Measurements from ENCODE around the gene ZMIZ1. TPM values are rescaled to one million over a fixed set of nuclear protein-coding genes. Genes with fewer than 3 reads are reported as not detected.

Gene ZMIZ1
- total RNA-seq, 2 donors from 2014 or later = 27.2 to 42.2 TPM

- intact Hi-C loops (cut with DNase I) = no loop called here
- TF ChIP-seq, protein P1, sequence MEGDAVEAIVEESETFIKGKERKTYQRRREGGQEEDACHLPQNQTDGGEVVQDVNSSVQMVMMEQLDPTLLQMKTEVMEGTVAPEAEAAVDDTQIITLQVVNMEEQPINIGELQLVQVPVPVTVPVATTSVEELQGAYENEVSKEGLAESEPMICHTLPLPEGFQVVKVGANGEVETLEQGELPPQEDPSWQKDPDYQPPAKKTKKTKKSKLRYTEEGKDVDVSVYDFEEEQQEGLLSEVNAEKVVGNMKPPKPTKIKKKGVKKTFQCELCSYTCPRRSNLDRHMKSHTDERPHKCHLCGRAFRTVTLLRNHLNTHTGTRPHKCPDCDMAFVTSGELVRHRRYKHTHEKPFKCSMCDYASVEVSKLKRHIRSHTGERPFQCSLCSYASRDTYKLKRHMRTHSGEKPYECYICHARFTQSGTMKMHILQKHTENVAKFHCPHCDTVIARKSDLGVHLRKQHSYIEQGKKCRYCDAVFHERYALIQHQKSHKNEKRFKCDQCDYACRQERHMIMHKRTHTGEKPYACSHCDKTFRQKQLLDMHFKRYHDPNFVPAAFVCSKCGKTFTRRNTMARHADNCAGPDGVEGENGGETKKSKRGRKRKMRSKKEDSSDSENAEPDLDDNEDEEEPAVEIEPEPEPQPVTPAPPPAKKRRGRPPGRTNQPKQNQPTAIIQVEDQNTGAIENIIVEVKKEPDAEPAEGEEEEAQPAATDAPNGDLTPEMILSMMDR (IDR thresholded peaks at IDR 0.05) = peak in 1 of 7 experiments; percentile 11
- TF ChIP-seq POLR2A (IDR thresholded peaks at IDR 0.05) = no peak
- Histone ChIP-seq H3K9me3 (no peaks in the 10 kb centered on the region), H3K27ac (no peak overlapping the region), H3K4me1 (peaks cover 5% of the 10 kb centered on the region), H3K27me3 (no peaks in the 10 kb centered on the region), H3K4me3 (no peak overlapping the region), H3K36me3 (replicated peaks in 1 of 2; ENCODE audit: insufficient read depth in 1 of 2, low read depth in 2 of 2) (peaks cover 0 to 7% of the 10 kb centered on the region in 2 donors)
- DNase-seq (peak in 3 of 4 donors; percentile 41 to 71 (median 52)), ATAC-seq (peak; percentile 64)
- 41 to 45% methylated on average over 5 of the region's 5 CpGs for WGBS, 2 donors
These were observed 290.0 kb downstream of the ZMIZ1 start for GRCh38 chr10:79358811-79359210.

DNA sequence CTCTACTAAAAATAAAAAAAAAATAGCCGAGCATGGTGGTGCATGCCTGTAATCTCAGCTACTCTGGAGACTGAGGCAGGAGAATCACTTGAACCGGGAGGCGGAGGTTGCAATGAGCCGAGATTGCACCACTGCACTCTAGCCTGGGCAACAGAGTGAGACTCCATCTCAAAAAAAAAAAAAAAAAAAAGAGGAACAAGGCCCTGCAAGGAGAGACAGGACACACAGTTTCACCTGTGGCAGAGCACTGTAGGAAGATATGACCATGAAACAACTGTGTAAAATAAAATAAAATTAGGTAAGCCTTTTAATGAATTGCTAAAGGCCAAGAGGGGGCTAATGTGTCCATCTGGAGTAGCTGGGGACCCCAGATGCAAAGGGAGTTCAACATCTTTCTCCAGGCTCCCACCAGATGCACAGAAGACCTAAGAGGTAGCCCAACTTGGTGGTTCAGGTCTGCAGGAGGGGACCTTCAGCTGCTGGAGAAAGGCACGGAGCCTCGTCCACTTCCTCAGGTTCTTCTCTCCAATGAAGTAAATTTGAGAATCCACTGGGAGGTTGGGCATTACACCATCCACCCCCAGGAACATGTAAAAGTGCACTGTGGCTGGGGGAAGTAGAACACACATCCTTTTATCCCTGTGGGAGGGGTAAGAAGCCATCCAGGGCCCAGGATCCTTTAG lies 291.2 kb downstream of the ZMIZ1 start:
- no peak overlapping the region for H3K4me3 ChIP-seq
- intact Hi-C loops (cut with DNase I) = no loop called here
- no peak for DNase-seq
- no peaks in the 10 kb centered on the region for H3K9me3 ChIP-seq
- WGBS, 2 donors = 82 to 98% methylated on average over 6 of the region's 6 CpGs
- ATAC-seq = no peak
- H3K4me1 ChIP-seq = peaks cover 5% of the 10 kb centered on the region
- no peak for TF ChIP-seq POLR2A (IDR thresholded peaks at IDR 0.05)
- TF ChIP-seq, protein P1 (IDR thresholded peaks at IDR 0.05) = no peak
- no peaks in the 10 kb centered on the region for H3K27me3 ChIP-seq
- H3K27ac ChIP-seq = no peak overlapping the region
- H3K36me3 ChIP-seq (replicated peaks in 1 of 2; ENCODE audit: insufficient read depth in 1 of 2, low read depth in 2 of 2) = peaks cover 0 to 4% of the 10 kb centered on the region in 2 donors

DNA sequence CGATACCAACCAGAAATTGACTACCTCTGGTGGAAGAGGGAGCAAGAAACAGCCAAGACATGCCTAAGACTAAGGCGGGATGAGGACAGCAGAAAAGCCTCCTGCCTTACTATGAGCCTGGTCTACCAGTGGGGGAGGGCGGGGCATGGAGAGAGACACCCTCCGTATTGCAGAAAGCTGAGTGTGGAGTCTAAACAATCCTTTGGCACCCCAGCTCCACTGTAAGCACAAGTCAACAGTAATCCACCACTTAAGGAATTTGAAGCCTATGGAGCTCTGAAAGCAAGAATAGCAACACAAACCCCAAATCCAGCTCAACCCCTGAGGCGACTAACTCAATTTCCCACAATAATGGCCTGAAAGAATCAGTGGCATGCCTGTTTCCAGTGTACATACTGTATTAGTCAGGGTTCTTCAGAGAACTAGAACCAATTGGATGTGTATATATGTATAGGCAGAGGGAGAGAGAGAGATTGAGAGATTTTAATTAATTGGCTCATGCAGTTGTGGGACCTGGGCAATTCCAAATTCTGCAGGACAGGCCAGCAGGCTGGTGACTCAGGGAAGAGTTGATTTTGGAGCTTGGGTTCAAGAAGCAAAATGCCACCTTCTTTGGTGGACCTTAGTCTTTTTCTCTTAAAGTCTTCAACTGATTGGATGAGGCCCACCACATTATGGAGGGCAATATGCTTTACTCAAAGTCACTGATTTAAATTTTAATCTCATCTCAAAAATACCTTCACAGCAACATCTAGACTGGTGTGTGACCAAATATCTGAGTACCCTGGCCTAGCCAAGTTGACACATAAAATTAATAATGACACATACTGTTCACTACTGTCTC lies 292.0 kb downstream of the ZMIZ1 start:
- TF ChIP-seq, protein P1 (IDR thresholded peaks at IDR 0.05) = no peak
- no peak for TF ChIP-seq POLR2A (IDR thresholded peaks at IDR 0.05)
- Histone ChIP-seq H3K36me3 (replicated peaks in 1 of 2; ENCODE audit: insufficient read depth in 1 of 2, low read depth in 2 of 2) (no peaks in the 10 kb centered on the region), H3K4me3 (no peak overlapping the region), H3K4me1 (peaks cover 5% of the 10 kb centered on the region), H3K27ac (no peak overlapping the region), H3K9me3 (no peaks in the 10 kb centered on the region), H3K27me3 (no peaks in the 10 kb centered on the region)
- ATAC-seq (no peak), DNase-seq (no peak)
- WGBS, 2 donors = 86 to 94% methylated on average over 5 of the region's 5 CpGs
- intact Hi-C loops (cut with DNase I) = no loop called here

DNA sequence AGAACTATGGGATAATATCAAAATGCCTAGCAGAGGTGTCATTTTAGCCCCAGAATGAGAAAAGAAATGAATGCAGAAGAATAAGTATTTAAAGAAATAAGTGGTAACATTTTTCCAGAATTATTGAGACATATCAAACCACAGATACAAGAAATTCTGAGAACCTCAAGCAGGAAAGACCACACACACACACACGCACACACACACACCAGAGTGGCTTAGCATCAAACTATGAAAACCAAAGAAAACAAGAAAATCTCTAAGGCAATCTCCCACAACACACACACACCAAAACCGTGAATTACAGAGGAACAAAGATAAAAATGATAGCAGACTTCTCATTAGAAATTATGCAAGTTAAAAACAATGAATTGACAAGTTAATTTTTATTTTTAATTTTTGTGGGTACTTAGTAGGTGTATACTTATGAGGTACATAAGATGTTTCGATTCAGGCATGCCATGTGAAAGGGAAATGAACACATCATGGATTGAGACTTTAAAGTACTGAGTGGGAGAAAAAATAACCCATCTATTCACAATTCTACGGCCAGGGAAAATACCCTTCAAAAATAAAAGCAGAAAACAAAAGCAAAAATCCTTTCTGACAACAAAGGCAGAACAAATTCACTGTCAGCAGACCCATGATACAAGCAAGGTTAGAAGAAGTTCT lies 293.1 kb downstream of the ZMIZ1 start:
- H3K27ac ChIP-seq = no peak overlapping the region
- H3K9me3 ChIP-seq = no peaks in the 10 kb centered on the region
- no peaks in the 10 kb centered on the region for H3K27me3 ChIP-seq
- H3K4me1 ChIP-seq = peaks cover 5% of the 10 kb centered on the region
- TF ChIP-seq, protein P1 (IDR thresholded peaks at IDR 0.05) = no peak
- no peak for TF ChIP-seq POLR2A (IDR thresholded peaks at IDR 0.05)
- no peak overlapping the region for H3K4me3 ChIP-seq
- 71 to 83% methylated on average over 4 of the region's 4 CpGs for WGBS, 2 donors
- no peak for DNase-seq
- H3K36me3 ChIP-seq (replicated peaks in 1 of 2; ENCODE audit: insufficient read depth in 1 of 2, low read depth in 2 of 2) = no peaks in the 10 kb centered on the region
- intact Hi-C loops (cut with DNase I) = no loop called here
- no peak for ATAC-seq

Measured in body of pancreas (tissue), 4 donors.